Adrenal gland (tissue), 5 donors: ENCODE measurements around the gene ADAMTS6.

Source experiments
- POLR2A ChIP-seq, 2 donors: fragments of 450-650 bp; IDR thresholded peaks; one replicate each; pipeline ENCODE4 v1.6.1; 2017; ENCODE audit warnings: antibody characterized with exemption in 2 of 2, mild to moderate bottlenecking in 2 of 2, moderate library complexity in 1 of 2
- TF ChIP-seq, protein P1 (sequence below), 6 experiments: fragments of 450-650 bp in 4 of 6; fragments of 200-600 bp in 2 of 6; sonication (generic) in 1 of 6; IDR thresholded peaks; 1 replicate in 5 of 6; 2 replicates in 1 of 6; pipeline versions ENCODE4 v1.5.1 to v1.8.0; 2016 to 2021; ENCODE audit warnings: antibody characterized with exemption in 6 of 6, mild to moderate bottlenecking in 2 of 6, moderate library complexity in 1 of 6
- donor health status: DM: no; HTN: no; CAD: no.

DNA sequence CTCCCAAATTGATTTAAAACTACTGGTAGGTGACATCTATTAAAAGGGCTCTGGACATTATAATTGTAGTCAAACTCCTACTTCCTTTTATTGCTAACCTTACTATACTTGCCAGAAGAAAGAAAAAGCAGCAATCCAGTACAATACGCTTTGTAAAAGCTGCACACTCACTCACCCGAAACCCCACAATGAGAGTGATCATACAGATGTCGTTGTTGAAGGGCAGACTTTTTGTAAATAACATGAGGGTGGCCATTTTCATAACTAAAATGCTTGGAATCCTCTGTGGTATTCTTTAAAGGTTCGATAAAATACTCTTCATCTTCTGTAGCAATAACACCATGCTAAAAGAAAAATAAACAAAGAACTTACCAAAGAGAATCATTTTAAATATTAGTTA is 21.7 kb downstream of the ADAMTS6 start:
- TF ChIP-seq, protein P1, sequence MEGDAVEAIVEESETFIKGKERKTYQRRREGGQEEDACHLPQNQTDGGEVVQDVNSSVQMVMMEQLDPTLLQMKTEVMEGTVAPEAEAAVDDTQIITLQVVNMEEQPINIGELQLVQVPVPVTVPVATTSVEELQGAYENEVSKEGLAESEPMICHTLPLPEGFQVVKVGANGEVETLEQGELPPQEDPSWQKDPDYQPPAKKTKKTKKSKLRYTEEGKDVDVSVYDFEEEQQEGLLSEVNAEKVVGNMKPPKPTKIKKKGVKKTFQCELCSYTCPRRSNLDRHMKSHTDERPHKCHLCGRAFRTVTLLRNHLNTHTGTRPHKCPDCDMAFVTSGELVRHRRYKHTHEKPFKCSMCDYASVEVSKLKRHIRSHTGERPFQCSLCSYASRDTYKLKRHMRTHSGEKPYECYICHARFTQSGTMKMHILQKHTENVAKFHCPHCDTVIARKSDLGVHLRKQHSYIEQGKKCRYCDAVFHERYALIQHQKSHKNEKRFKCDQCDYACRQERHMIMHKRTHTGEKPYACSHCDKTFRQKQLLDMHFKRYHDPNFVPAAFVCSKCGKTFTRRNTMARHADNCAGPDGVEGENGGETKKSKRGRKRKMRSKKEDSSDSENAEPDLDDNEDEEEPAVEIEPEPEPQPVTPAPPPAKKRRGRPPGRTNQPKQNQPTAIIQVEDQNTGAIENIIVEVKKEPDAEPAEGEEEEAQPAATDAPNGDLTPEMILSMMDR (IDR thresholded peaks at IDR 0.05) = no peak
- no peak for TF ChIP-seq POLR2A (IDR thresholded peaks at IDR 0.05)
